Dendritic cell treated with granulocyte-macrophage colony-stimulating factor and Interleukin-4, amounts not matched to agents 40 ng/mL and 50 ng/mL, for 4 days (primary cell): ENCODE results near the gene SHTN1.

Experiments
- H3K27ac Mint-ChIP-seq: one replicate; pipeline ENCODE4 v1.8.0; 2022; ENCODE audit warnings: mild to moderate bottlenecking, mixed read lengths
- H3K27me3 Mint-ChIP-seq: one replicate; pipeline ENCODE4 v1.8.0; 2022; ENCODE audit warnings: mild to moderate bottlenecking, mixed read lengths
- H3K36me3 Mint-ChIP-seq: one replicate; pipeline ENCODE4 v1.8.0; 2022; ENCODE audit warnings: low read depth, mixed read lengths
- H3K4me1 Mint-ChIP-seq: one replicate; pipeline ENCODE4 v1.8.0; 2022; ENCODE audit warnings: low read depth, mixed read lengths
- H3K4me3 Mint-ChIP-seq: one replicate; pipeline ENCODE4 v1.8.0; 2022; ENCODE audit warnings: mild to moderate bottlenecking, moderate library complexity, mixed read lengths
- H3K9me3 Mint-ChIP-seq: one replicate; pipeline ENCODE4 v1.8.0; 2022; ENCODE audit warnings: mixed read lengths
- intact Hi-C: fragments of 100-400 bp; cut with micrococcal nuclease; formaldehyde crosslinking; loops from one replicate; pipeline ENCODE4 v1.15.0; 2022

Gene SHTN1

DNA sequence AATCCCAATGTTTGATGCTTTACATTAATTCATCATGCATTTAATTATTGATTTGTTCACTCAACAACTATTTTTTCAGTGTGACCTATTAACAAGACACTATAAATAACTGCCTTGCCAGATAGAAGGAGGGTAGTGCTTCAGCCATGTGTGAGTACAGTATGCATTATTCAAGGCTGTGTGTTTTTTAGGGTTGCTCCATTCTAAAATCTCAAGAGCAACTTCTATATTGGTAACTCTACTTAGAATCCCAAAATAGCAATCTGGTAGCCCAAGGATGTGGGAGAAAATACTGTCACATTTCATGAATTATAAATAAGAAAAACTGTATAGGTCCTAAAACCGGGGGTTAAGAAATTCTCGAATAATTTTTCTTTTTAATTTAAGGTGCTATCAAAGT lies 85.8 kb downstream of the SHTN1 start:
- H3K9me3 Mint-ChIP-seq: no peaks in the 10 kb centered on the region
- intact Hi-C loops: no loop called here
- no peak overlapping the region for H3K27ac Mint-ChIP-seq
- H3K36me3 Mint-ChIP-seq: peaks cover 70% of the 10 kb centered on the region
- no peak overlapping the region for H3K4me3 Mint-ChIP-seq
- no peaks in the 10 kb centered on the region for H3K27me3 Mint-ChIP-seq
- H3K4me1 Mint-ChIP-seq: peaks cover 8% of the 10 kb centered on the region

- H3K27me3 Mint-ChIP-seq: no peaks in the 10 kb centered on the region
- peaks cover 9% of the 10 kb centered on the region for H3K4me1 Mint-ChIP-seq
- peaks cover 70% of the 10 kb centered on the region for H3K36me3 Mint-ChIP-seq
- no peaks in the 10 kb centered on the region for H3K9me3 Mint-ChIP-seq
- no peak overlapping the region for H3K4me3 Mint-ChIP-seq
- intact Hi-C loops: no loop called here
- H3K27ac Mint-ChIP-seq: no peak overlapping the region
Measured at GRCh38 chr10:116918583-116918982, 86.4 kb downstream of the SHTN1 start.

- Mint-ChIP-seq H3K4me1 (peaks cover 9% of the 10 kb centered on the region), H3K36me3 (peaks cover 70% of the 10 kb centered on the region), H3K9me3 (no peaks in the 10 kb centered on the region), H3K27ac (no peak overlapping the region), H3K4me3 (no peak overlapping the region), H3K27me3 (no peaks in the 10 kb centered on the region)
- intact Hi-C loops: no loop called here
Measured at GRCh38 chr10:116917481-116917880, 87.5 kb downstream of the SHTN1 start.

GRCh38 chr10:116915340-116915739 lies 89.6 kb downstream of the SHTN1 start:
- no peak overlapping the region for H3K27ac Mint-ChIP-seq
- H3K27me3 Mint-ChIP-seq: no peaks in the 10 kb centered on the region
- H3K36me3 Mint-ChIP-seq: peaks cover 75% of the 10 kb centered on the region
- intact Hi-C loops: no loop called here
- no peaks in the 10 kb centered on the region for H3K9me3 Mint-ChIP-seq
- no peak overlapping the region for H3K4me3 Mint-ChIP-seq
- peaks cover 9% of the 10 kb centered on the region for H3K4me1 Mint-ChIP-seq

DNA sequence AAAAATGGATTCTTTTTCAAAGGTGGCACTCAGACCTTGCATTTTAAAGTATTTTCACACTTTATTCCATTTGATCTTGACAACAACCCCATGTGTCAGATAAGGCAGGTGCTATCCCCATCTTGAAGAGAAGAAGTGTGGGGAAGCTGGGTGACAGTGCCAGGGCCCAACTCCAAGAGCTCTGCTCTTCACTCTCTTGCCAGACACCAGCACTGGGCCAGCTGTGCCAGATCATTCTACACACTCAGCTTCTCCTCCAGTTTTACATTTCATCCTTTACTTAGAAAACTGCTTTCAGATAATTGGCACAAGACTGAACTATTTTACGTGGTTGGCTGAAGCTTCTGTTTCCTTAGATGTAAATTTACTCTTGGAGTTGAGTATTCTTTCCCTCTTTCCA lies 91.3 kb downstream of the SHTN1 start:
- H3K4me3 Mint-ChIP-seq: no peak overlapping the region
- peaks cover 9% of the 10 kb centered on the region for H3K4me1 Mint-ChIP-seq
- H3K27ac Mint-ChIP-seq: no peak overlapping the region
- H3K27me3 Mint-ChIP-seq: no peaks in the 10 kb centered on the region
- H3K9me3 Mint-ChIP-seq: no peaks in the 10 kb centered on the region
- intact Hi-C loops: no loop called here
- H3K36me3 Mint-ChIP-seq: peaks cover 69% of the 10 kb centered on the region

DNA sequence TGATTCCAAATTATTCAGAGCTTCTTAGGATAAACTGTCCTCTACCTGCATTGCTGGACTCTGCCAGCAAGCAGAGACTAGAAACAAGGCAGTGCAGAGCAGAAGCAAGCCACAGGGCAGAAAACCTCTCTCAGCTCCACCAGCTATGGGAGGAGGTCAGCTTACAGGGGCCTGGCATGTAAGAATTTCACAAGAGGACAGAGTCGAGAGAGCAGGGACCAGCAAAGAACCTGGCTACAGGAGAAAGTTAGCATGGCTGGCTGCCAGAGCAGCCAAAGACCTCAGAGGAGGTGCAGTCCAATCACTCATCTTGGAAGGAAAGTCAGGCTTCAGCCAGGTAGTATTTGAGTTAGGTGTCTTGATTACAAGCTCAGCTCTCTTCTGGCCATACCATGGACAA lies 92.8 kb downstream of the SHTN1 start:
- H3K4me1 Mint-ChIP-seq: peaks cover 9% of the 10 kb centered on the region
- H3K27ac Mint-ChIP-seq: no peak overlapping the region
- no peaks in the 10 kb centered on the region for H3K27me3 Mint-ChIP-seq
- no peaks in the 10 kb centered on the region for H3K9me3 Mint-ChIP-seq
- H3K36me3 Mint-ChIP-seq: peaks cover 63% of the 10 kb centered on the region
- no peak overlapping the region for H3K4me3 Mint-ChIP-seq
- intact Hi-C loops: no loop called here

DNA sequence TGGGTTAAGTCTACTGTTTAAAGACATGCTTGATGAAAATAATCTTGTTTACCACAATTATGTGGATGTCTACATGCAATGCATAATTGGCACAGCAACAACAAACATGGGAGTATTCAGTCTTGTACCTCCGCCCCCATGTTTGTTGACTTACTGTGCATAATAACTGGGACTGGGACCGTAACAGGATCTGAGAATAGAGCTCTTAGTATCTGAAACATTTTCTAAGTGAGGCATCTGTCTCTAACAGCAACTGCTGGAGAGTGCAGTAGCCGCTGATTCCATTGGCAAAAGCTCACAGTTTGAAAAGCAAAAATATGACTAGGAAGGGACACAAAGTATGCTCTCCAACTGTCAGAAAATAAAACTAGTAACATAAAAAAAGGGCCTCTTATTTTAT lies 94.1 kb downstream of the SHTN1 start:
- Mint-ChIP-seq H3K9me3 (no peaks in the 10 kb centered on the region), H3K4me1 (peaks cover 9% of the 10 kb centered on the region), H3K27me3 (no peaks in the 10 kb centered on the region), H3K36me3 (peaks cover 75% of the 10 kb centered on the region), H3K4me3 (no peak overlapping the region), H3K27ac (no peak overlapping the region)
- intact Hi-C loops: no loop called here

GRCh38 chr10:116909307-116909706 lies 95.7 kb downstream of the SHTN1 start:
- H3K36me3 Mint-ChIP-seq: peaks cover 75% of the 10 kb centered on the region

GRCh38 chr10:116907245-116907987 lies 97.6 kb downstream of the SHTN1 start:
- Mint-ChIP-seq H3K4me1 (no peaks in the 10 kb centered on the region), H3K36me3 (peaks cover 71% of the 10 kb centered on the region), H3K4me3 (no peak overlapping the region), H3K9me3 (no peaks in the 10 kb centered on the region), H3K27ac (no peak overlapping the region), H3K27me3 (no peaks in the 10 kb centered on the region)
- intact Hi-C loops: no loop called here

More at GRCh38 chr10:116909307-116909706, 95.7 kb downstream of the SHTN1 start:
- no peak overlapping the region for H3K27ac Mint-ChIP-seq
- no peaks in the 10 kb centered on the region for H3K9me3 Mint-ChIP-seq
- peaks cover 2% of the 10 kb centered on the region for H3K4me1 Mint-ChIP-seq
- intact Hi-C loops: no loop called here
- H3K4me3 Mint-ChIP-seq: no peak overlapping the region
- no peaks in the 10 kb centered on the region for H3K27me3 Mint-ChIP-seq

- no peaks in the 10 kb centered on the region for H3K27me3 Mint-ChIP-seq
- H3K4me3 Mint-ChIP-seq: no peak overlapping the region
- H3K4me1 Mint-ChIP-seq: peaks cover 2% of the 10 kb centered on the region
- H3K9me3 Mint-ChIP-seq: no peaks in the 10 kb centered on the region
- H3K27ac Mint-ChIP-seq: no peak overlapping the region
- peaks cover 68% of the 10 kb centered on the region for H3K36me3 Mint-ChIP-seq
- intact Hi-C loops: no loop called here
Measured at GRCh38 chr10:116905845-116906210, 99.2 kb downstream of the SHTN1 start.

- intact Hi-C loops: no loop called here
- no peaks in the 10 kb centered on the region for H3K27me3 Mint-ChIP-seq
- no peak overlapping the region for H3K27ac Mint-ChIP-seq
- peaks cover 56% of the 10 kb centered on the region for H3K36me3 Mint-ChIP-seq
- H3K4me1 Mint-ChIP-seq: peaks cover 14% of the 10 kb centered on the region
- no peak overlapping the region for H3K4me3 Mint-ChIP-seq
- H3K9me3 Mint-ChIP-seq: no peaks in the 10 kb centered on the region
Measured at GRCh38 chr10:116899626-116900025, 105.4 kb downstream of the SHTN1 start.

GRCh38 chr10:116893686-116894037 lies 111.3 kb downstream of the SHTN1 start:
- Mint-ChIP-seq H3K4me3 (no peak overlapping the region), H3K9me3 (no peaks in the 10 kb centered on the region), H3K27ac (no peak overlapping the region), H3K36me3 (peaks cover 31% of the 10 kb centered on the region), H3K4me1 (peaks cover 19% of the 10 kb centered on the region), H3K27me3 (no peaks in the 10 kb centered on the region)
- intact Hi-C loops: loop anchor here (5.0 kb wide), 1 partner anchor 109 kb away; no protein-coding TSS in a partner anchor

GRCh38 chr10:116892907-116893685 lies 111.9 kb downstream of the SHTN1 start:
- Mint-ChIP-seq H3K27me3 (no peaks in the 10 kb centered on the region), H3K4me3 (no peak overlapping the region), H3K9me3 (no peaks in the 10 kb centered on the region), H3K36me3 (peaks cover 35% of the 10 kb centered on the region), H3K27ac (peak overlapping the region; percentile 39), H3K4me1 (peaks cover 19% of the 10 kb centered on the region)
- intact Hi-C loops: loop anchor here (5.0 kb wide), 1 partner anchor 109 kb away; no protein-coding TSS in a partner anchor

GRCh38 chr10:116891208-116891607 lies 113.8 kb downstream of the SHTN1 start:
- peaks cover 42% of the 10 kb centered on the region for H3K36me3 Mint-ChIP-seq
- intact Hi-C loops: loop anchor here (5.0 kb wide), 1 partner anchor 111 kb away; no protein-coding TSS in a partner anchor

More at GRCh38 chr10:116891208-116891607, 113.8 kb downstream of the SHTN1 start:
- H3K4me3 Mint-ChIP-seq: no peak overlapping the region
- no peak overlapping the region for H3K27ac Mint-ChIP-seq
- H3K9me3 Mint-ChIP-seq: no peaks in the 10 kb centered on the region
- H3K4me1 Mint-ChIP-seq: peaks cover 19% of the 10 kb centered on the region
- H3K27me3 Mint-ChIP-seq: no peaks in the 10 kb centered on the region
